Stomach (tissue), 9 donors: ENCODE results near the gene CHPF2. TPM values are rescaled to one million over a fixed set of nuclear protein-coding genes. Genes with fewer than 3 reads are reported as not detected.

ENCODE experiments used
- DNase-seq, 2 donors: peaks; one replicate each; pipeline versions ENCODE4 v3.0.0 to v3.0.0-alpha.2; 2013 to 2019
- H3K27ac ChIP-seq, 5 donors: fragments of 200-600 bp in 4 of 5; sonication (generic) in 4 of 5; one replicate each; pipeline ENCODE4 v1.5.1; 2013 to 2019; ENCODE audit warnings: mild to moderate bottlenecking in 1 of 5, moderate library complexity in 1 of 5
- H3K27me3 ChIP-seq, 3 donors: fragments of 200-600 bp; sonication (generic); one replicate each; pipeline ENCODE4 v1.5.1; 2017 to 2019; ENCODE audit warnings: mixed run types in 1 of 3
- H3K36me3 ChIP-seq, 4 donors: fragments of 200-600 bp; sonication (generic); 1 replicate in 3 of 4; 2 replicates in 1 of 4; pipeline ENCODE4 v1.5.1; 2016 to 2019
- H3K4me1 ChIP-seq, 4 donors: fragments of 200-600 bp; sonication (generic); one replicate each; pipeline ENCODE4 v1.5.1; 2016 to 2019
- H3K4me3 ChIP-seq, 4 donors: fragments of 200-600 bp; sonication (generic) in 3 of 4; one replicate each; pipeline ENCODE4 v1.5.1; 2016 to 2019; ENCODE audit warnings: mild to moderate bottlenecking in 1 of 4
- H3K9me3 ChIP-seq, 4 donors: fragments of 200-600 bp; sonication (generic); one replicate each; pipeline ENCODE4 v1.5.1; 2016 to 2019
- EP300 ChIP-seq: sonication (generic); formaldehyde crosslinking; IDR thresholded peaks from one replicate; pipeline ENCODE4 v1.6.1; 2017; ENCODE audit warnings: antibody characterized with exemption
- POLR2A ChIP-seq, 4 donors: fragments of 450-650 bp; IDR thresholded peaks; one replicate each; pipeline ENCODE4 v1.6.1; 2016; ENCODE audit warnings: antibody characterized with exemption in 4 of 4, control low read depth in 2 of 4, mild to moderate bottlenecking in 1 of 4, moderate library complexity in 1 of 4
- POLR2AphosphoS5 ChIP-seq, 3 donors: sonication (generic); formaldehyde crosslinking; IDR thresholded peaks; one replicate each; pipeline ENCODE4 v1.6.1; 2016; ENCODE audit warnings: antibody characterized with exemption in 3 of 3
- WGBS, 5 donors: extraction: QIAGEN DNeasy Blood & Tissue Kit in 3 of 5; methylation state at CpG; one replicate each; pipeline versions ENCODE4 v1.1.5 to v1.1.7; 2013 to 2018; 5-methylcytosine and 5-hydroxymethylcytosine counted together
- intact Hi-C: fragments of 100-400 bp; cut with DNase I; formaldehyde crosslinking; loops from one replicate; pipeline ENCODE4 v1.15.1; 2023; ENCODE audit warnings: low total_unique reads
- polyA plus RNA-seq, 3 donors: library from polyadenylated mRNA; stranded (reverse); fragments of 200-250 nt; gene quantifications; one replicate each; pipeline ENCODE4 v1.2.3, GENCODE V29; 2013
- total RNA-seq, 5 donors: library from RNA; depleted of rRNA; stranded (reverse); fragments of >200 nt; gene quantifications; one replicate each; pipeline versions ENCODE4 v1.1.0 to v1.2.3, GENCODE V29; 2014 to 2016
- TF ChIP-seq, protein P1 (sequence below), 7 experiments: fragments of 450-650 bp in 4 of 7; fragments of 200-600 bp in 3 of 7; sonication (generic) in 3 of 7; IDR thresholded peaks; one replicate each; pipeline ENCODE4 v1.5.1; 2016 to 2019; ENCODE audit warnings: antibody characterized with exemption in 7 of 7, control low read depth in 2 of 7, mild to moderate bottlenecking in 1 of 7
- donor health status: healthy with polysubstance abuse.
- donor health status: Bipolar disorder and iron deficiency.
- donor health status: healthy.

CHPF2 gene
- total and polyA plus RNA-seq, 8 donors = 5.8 to 100 (median 22.5) TPM

GRCh38 chr7:151243408-151244195 lies 11.3 kb downstream of the CHPF2 start:
- peak overlapping the region in 3 of 4 donors; percentile 16 to 42 (median 30) for H3K4me3 ChIP-seq
- no peak for DNase-seq
- H3K4me1 ChIP-seq = peaks cover 40 to 68% (median 58%) of the 10 kb centered on the region in 4 donors
- no peak for TF ChIP-seq POLR2AphosphoS5 (IDR thresholded peaks at IDR 0.05)
- TF ChIP-seq, protein P1, sequence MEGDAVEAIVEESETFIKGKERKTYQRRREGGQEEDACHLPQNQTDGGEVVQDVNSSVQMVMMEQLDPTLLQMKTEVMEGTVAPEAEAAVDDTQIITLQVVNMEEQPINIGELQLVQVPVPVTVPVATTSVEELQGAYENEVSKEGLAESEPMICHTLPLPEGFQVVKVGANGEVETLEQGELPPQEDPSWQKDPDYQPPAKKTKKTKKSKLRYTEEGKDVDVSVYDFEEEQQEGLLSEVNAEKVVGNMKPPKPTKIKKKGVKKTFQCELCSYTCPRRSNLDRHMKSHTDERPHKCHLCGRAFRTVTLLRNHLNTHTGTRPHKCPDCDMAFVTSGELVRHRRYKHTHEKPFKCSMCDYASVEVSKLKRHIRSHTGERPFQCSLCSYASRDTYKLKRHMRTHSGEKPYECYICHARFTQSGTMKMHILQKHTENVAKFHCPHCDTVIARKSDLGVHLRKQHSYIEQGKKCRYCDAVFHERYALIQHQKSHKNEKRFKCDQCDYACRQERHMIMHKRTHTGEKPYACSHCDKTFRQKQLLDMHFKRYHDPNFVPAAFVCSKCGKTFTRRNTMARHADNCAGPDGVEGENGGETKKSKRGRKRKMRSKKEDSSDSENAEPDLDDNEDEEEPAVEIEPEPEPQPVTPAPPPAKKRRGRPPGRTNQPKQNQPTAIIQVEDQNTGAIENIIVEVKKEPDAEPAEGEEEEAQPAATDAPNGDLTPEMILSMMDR (IDR thresholded peaks at IDR 0.05) = no peak
- no peak for TF ChIP-seq POLR2A (IDR thresholded peaks at IDR 0.05)
- no peak for TF ChIP-seq EP300
- peak overlapping the region in 2 of 5 donors; percentile 14 to 41 for H3K27ac ChIP-seq
- 34 to 61% (median 46%) methylated on average over 17 of the region's 17 CpGs for WGBS, 5 donors
- no peaks in the 10 kb centered on the region for H3K9me3 ChIP-seq
- intact Hi-C loops = loop anchor here (10.0 kb wide), 1 partner anchor 61 kb away; no protein-coding TSS in a partner anchor
- peaks cover 0 to 38% (median 21%) of the 10 kb centered on the region in 3 donors for H3K27me3 ChIP-seq
- peaks cover 3 to 41% (median 38%) of the 10 kb centered on the region in 4 donors for H3K36me3 ChIP-seq

DNA sequence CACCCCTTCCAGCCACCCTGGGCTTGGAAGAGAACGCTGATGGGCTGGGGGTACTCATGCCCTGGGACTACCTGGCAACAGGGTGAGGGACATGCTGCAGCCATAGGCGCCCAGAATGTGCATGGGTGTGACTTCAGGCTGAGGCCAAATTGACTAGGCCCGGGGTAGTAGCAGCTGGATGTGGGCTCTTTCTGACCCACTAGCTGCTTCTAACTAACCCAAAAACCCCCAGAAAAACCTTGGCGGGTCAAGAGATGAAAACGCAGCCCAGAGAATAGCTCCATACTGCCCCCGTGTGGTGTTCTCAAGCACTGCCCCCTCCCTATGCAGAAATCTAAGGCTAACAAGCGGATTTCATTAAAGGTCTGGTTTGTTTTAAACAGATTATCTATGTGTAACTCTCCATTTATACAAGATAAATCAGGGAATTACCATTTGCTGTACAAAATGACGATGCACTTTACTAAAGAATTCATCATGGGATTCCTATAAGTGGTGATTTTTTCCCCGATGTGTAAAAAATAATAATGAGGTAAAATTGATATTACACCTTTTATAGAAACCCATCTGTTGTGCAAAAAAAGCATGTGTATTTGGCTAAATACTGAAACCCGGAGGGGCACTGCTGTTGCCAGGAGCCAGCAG lies 12.0 kb downstream of the CHPF2 start:
- intact Hi-C loops = loop anchor here (10.0 kb wide), 1 partner anchor 60 kb away; no protein-coding TSS in a partner anchor
- Histone ChIP-seq H3K27me3 (peaks cover 0 to 38% (median 21%) of the 10 kb centered on the region in 3 donors), H3K9me3 (no peaks in the 10 kb centered on the region), H3K4me3 (peak overlapping the region in 1 of 4 donors; percentile 46), H3K4me1 (peaks cover 46 to 74% (median 64%) of the 10 kb centered on the region in 4 donors), H3K27ac (peak overlapping the region in 2 of 5 donors; percentile 8 to 41), H3K36me3 (peaks cover 0 to 34% (median 31%) of the 10 kb centered on the region in 4 donors)
- peak; percentile 55 to 84 for DNase-seq
- 19 to 32% (median 23%) methylated on average over 10 of the region's 10 CpGs for WGBS, 5 donors
- TF ChIP-seq, protein P1 (IDR thresholded peaks at IDR 0.05) = peak in 5 of 7 experiments; percentile 43 to 93 (median 87)
- TF ChIP-seq POLR2A (IDR thresholded peaks at IDR 0.05) = no peak

DNA sequence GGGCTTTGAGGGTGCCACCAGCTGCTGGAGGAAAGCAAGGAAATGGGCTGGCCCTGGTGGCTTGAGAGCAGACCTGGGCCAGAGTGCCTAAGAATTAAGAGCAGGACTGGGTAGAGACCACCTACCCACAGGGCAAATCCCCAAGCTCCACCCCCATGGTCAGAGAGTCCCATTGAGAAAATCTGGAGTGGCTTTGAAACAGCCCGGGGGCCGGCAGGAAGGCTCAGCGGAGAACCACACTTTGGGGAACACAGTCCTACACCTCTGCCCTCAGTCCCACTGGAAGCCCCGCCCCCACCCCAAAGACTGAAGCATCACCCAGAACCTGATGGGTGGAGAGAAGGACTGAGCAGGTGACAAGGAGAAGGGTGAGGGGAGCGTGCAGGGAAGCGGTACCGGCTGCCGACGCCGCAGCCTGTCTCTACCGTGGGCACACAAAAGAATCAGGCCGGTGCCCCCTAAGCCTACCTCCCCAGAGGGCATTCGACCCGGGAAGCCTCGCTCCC lies 12.6 kb downstream of the CHPF2 start:
- DNase-seq = no peak
- peaks cover 0 to 28% (median 25%) of the 10 kb centered on the region in 4 donors for H3K36me3 ChIP-seq
- intact Hi-C loops = loop anchor here (10.0 kb wide), 1 partner anchor 60 kb away; no protein-coding TSS in a partner anchor
- peaks cover 52 to 79% (median 69%) of the 10 kb centered on the region in 4 donors for H3K4me1 ChIP-seq
- peak overlapping the region; percentile 41 to 53 (median 46) for H3K4me3 ChIP-seq
- H3K9me3 ChIP-seq = no peaks in the 10 kb centered on the region
- TF ChIP-seq EP300 = no peak
- TF ChIP-seq POLR2A (IDR thresholded peaks at IDR 0.05) = no peak
- no peak for TF ChIP-seq POLR2AphosphoS5 (IDR thresholded peaks at IDR 0.05)
- TF ChIP-seq, protein P1 (IDR thresholded peaks at IDR 0.05) = no peak
- 6 to 24% (median 19%) methylated on average over 5 to 15 of the region's 15 CpGs for WGBS, 5 donors
- peaks cover 0 to 38% (median 21%) of the 10 kb centered on the region in 3 donors for H3K27me3 ChIP-seq
- peak overlapping the region in 2 of 5 donors; percentile 20 to 93 for H3K27ac ChIP-seq
